ELR (cell line): ENCODE measurements around the gene ADAMTS6.

Experiments used
- DNase-seq: peaks from one replicate; pipeline ENCODE4 v3.0.0-alpha.2; 2015; ENCODE audit warnings: low read depth

ADAMTS6 gene

GRCh38 chr5:65276178-65276890, 205.4 kb downstream of the ADAMTS6 start:
- no peak for DNase-seq

GRCh38 chr5:65271906-65272305, 209.8 kb downstream of the ADAMTS6 start:
- DNase-seq, result no peak

GRCh38 chr5:65268525-65268924, 213.2 kb downstream of the ADAMTS6 start:
- no peak for DNase-seq

DNA sequence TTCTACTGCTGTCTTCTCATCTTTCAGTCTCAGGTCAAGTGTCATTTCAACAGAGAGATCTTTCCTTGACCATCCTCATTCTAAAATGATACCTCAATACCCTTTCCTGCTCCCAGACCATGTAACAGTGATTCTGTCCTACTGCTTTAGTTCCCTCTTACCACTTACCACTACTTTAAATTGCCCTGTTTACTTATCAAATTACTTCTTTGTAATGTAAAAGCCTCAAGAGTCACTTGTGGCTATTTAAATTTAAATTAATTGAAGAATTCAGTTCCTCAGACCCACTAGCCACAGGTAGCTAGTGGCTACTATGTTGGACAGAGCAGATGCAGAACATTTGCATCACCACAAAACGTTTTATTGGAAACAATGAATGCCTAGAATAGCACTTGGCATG, 217.3 kb downstream of the ADAMTS6 start:
- no peak for DNase-seq

DNA sequence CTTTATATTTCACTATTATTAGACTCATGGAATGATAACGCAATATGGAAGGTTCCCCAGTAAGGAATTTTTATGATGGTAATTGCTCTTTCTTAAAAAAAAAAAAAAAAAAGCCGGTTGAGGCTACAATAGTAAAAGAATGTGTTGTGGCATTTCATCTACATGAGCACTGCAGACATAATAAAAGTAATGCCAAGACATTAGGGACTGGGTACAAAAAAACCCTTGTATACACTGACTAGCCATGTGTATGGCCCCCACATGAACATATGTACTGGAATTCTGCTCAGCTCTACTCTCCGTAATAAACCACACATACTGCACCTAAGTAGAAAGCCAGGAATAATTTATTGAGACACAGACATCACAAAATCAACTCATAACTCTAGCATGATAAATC, 218.4 kb downstream of the ADAMTS6 start:
- peak; percentile 1 for DNase-seq

DNA sequence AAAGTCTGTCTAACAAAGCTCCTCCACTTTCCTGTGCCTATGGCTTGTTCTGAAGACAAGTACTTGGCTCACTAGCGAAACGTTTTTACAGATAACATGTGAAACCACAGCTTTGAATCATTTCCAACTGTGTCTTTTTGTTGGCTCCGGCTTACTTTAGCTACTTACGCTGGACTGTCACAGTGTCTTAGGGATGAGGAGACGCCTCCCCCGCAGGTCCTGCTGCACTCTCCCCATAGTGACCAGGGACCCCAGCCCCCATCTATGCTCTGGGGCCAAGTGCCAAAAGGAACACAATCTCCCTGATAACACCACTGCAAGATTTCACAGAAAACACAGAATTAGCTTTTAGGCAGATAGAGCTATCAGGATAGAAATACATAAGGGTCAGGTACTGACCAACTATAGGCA, 219.1 kb downstream of the ADAMTS6 start:
- DNase-seq, result peak; percentile 54

GRCh38 chr5:65262096-65262495, 219.6 kb downstream of the ADAMTS6 start:
- peak; percentile 7 for DNase-seq

- DNase-seq, result no peak
Observed at GRCh38 chr5:65261499-65261898, 220.2 kb downstream of the ADAMTS6 start.

DNA sequence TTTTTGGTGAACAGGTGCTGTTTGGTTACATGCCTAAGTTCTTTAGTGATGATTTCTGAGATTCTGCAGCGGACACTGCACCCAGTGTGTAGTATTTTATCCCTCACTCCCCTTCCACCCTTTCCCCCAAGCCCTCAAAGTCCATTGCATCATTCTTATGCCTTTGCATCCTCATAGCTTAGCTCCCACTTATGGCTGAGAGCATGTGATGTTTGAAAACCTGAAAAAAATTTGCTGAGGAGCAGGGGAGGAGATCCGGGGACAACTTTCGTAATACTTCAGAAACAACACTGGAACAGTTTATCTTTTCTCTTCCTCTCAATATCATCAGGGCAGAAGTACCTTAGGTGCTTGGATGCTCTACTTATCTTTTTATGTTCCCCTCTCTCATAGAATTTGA, 226.4 kb downstream of the ADAMTS6 start:
- DNase-seq, result no peak

DNA sequence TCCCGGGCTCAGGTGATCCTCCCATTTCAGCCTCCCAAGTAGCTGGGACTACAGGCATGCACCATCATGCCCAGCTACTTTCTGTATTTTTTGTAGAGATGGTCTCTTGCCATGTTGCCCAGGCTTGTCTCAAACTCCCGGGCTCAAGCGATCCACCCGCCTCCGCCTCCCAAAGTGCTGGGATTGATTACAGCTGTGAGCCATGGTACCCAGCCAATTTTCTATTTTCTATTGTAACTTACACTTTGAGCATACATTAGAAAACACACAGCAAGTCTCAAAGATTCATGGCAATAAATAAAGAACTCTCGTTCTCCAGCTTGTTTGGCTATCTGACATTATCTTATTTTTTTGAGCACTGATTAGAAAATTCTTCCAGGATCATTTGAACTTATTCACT, 228.7 kb downstream of the ADAMTS6 start:
- no peak for DNase-seq

GRCh38 chr5:65248896-65249295, 232.8 kb downstream of the ADAMTS6 start:
- no peak for DNase-seq

GRCh38 chr5:65247594-65247993, 234.1 kb downstream of the ADAMTS6 start:
- DNase-seq, result peak; percentile 40

DNA sequence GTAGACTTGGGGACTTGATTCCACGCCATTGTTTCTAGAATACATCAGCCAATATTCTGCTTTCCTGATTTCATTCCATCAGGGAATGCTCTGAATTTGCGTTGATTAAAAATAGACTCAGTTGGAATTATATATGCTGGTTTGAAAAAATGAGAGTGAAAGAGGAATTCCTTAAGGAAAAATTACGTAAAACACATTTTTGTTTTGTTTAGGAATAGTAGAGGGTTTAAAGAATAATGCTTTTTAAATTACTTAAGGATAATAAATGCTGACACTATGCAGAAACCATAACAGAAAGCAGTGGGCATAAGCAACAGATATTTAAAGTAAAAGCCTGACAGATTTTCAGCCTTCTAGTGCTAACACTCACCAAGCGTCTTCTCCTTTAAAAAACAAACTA, 235.0 kb downstream of the ADAMTS6 start:
- DNase-seq, result no peak

DNA sequence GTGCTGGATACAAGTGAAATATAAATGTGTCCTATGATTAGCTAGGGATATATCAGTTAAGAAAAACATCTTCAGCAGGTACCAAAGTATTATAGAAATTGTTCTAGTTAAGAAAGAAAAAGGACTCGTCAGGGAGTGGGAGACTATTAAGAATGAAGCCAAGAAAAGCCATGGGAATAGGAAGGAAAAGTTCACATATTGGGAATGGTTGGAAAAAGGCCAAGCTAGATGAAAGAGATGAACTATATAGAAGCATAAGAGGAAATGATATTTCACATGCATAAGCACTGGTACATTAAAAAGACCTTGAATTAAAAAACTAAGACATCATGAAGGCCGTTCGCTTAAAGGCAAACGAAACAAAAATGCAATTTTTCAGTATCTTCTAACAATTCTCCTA, 237.7 kb downstream of the ADAMTS6 start:
- no peak for DNase-seq

GRCh38 chr5:65243161-65243560, 238.6 kb downstream of the ADAMTS6 start:
- no peak for DNase-seq

DNA sequence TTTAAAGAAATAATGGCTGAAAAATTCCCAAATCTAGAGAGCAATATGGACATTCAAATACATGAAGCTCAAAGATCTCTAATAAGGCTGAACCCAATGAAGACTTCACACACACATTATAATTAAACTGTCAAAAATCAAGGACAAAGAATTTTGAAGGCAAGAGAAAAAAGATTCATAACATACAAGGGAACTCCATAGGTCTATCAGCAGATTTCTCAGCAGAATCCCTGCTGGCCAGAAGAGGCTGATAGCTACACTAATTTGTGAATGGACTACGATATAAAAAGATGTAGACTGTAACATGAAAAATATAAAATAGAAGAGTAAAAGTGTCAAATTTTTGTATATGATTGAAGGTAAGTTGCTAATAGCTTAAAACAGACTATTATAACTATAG, 251.9 kb downstream of the ADAMTS6 start:
- no peak for DNase-seq

DNA sequence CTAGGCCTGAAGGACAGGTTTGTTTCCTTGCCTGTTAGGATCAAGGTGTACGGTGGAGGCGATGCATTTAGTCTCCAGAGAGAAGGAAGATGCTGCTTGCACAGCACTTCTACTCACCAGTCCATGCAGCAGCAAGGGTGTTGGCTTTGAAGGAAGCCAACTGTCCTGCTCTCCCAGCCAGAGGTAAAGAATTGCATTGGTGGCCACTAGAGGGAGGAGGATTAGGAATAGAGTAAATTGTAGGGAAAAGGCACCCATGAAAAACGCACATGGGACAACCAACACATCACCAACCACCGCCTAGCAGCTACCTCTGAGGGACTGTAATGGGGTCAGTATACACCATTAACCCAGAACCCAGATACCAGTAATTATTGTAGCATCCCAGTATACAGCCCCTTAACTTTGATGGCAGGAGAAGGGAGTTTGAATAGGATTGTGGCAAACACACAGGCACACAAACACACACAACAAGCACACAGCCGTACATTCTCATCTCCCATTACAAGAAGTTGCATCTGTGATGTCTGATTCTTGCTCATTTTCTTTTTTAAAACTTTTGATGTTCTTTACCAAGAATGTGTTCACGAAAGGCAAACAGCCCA, 267.7 kb downstream of the ADAMTS6 start:
- DNase-seq, result peak; percentile 63

DNA sequence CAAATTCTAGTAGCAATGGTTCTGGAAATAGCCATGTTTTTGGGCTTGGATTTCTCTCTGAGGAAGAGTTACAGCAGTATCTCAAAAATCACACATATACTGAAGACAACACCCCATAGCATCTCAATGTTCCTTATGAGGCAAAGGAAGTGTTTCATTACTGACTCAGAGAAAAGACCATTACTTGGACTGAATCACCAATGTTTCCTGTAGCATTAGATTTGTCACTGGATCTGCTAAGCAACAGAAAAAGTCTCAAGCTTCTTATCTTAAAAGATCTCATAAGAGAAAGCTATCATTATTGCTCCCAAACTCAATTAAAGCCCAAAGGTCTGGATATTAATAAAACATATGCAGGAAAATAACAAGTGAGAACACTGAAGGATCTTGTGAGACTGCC, 272.4 kb downstream of the ADAMTS6 start:
- DNase-seq, result peak; percentile 97

- DNase-seq, result peak; percentile 21
Observed at GRCh38 chr5:65204966-65205365, 276.8 kb downstream of the ADAMTS6 start.

DNA sequence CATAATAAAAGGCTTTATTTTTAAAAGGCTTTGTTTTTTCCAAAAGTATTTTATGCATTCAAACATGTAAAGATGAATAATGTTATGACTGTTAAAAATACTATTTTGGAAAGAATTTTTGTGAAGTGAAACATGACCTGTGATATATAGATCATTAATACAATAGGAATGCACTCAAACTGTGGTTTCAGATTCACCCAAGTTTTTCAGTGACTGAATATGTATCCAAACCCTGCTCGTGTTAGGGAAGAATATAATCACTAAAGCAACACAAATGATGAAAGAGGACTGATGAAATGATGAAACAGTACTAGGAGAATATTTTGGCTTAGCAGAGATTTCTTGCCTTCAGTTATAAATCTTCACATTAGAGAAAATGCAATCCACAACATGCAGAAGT, 278.0 kb downstream of the ADAMTS6 start:
- peak; percentile 98 for DNase-seq

DNA sequence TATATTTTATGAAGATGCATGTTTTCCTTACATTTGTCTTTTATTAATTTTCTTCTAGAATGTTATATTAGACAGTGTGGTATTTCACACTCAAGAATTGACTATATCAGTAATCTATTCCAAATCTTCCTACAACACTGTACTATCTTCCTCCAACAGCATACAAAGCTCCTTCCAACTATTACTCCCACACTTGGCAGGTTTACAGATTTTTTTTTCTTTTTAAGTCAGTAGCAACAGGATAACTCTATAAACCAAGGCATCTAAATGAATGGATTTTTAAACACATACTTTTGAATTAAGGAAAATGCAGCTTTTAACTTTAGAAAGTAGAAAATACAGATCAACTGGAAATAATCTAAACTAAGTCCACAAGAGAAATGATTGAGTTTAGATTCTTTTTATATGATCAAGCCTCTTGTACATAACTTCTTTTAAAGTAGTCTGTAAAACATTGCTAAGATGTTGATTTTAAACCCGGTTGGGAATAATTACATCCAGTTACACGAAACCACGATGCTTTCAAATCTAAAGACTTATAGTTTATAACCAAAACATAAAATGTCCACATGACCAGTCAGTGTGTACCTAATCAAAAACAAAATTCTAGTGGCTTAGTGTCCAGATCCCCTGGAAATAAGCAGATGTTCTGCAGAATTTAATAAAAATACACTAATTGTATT, 281.6 kb downstream of the ADAMTS6 start:
- peak; percentile 70 for DNase-seq

DNA sequence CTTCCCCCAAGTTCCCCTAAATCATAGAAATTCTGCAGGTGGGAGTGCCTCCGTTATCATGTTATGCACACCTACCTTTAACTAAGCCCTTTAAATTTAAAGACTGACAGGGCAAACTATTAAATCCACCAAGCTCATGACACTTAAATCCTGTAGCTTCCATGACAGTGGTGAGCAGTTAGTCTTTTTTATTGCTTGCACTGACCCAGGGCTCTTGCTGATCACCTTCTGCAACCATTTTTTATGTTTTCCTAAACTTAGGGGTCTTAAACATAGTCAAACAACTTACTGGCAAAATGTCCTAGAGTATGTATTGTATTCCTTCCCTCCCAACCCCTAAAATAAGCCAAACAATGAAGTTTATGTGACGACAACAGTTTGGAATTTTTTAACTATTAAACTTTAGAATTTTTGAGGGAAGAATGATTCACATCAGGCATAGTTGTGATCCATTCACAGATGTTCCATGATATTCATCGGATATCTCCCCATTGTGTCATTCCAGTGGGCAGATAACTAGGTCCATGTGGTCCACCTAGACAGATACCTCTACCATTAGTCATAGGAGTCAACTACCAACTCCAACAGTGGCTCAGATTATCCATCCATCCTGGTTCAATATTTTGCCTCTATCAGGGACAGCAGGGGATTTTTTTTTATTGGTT, 283.1 kb downstream of the ADAMTS6 start:
- DNase-seq, result peak; percentile 100
